ENCODE measurements around the gene KRT72. TPM values are rescaled to one million over a fixed set of nuclear protein-coding genes. Genes with fewer than 3 reads are reported as not detected.

The KRT72 gene
- total RNA-seq, 1 experiment from 2014 or later: not detected

DNA sequence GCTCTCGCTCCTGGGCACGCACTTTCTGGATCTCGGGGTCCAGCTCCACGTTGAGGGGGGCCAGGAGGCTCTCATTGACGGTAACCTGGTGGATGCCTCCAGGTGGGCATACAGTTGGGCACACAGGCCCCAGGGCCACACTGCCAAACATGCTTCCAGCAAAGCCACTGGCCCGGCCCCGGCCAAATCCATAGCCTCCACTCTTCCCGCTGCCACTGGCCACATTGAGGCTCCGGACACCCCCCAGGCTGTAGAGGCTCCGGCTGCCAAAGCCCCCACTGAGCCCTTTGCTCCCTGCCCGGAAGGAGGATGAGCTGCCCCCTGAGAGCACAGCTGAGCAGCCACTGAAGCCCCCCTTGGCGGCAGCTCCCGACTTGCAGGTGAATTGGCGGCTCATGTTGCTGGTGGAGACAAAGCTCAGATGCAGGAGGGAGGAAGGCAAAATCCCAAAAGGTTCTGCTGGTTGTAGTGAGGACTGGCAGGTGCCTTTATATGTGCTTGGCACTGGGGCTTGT lies 48.5 kb downstream of the KRT72 start, which contains the start of gene KRT71:
Gene KRT71, minus strand, starts transcription at position 465 of the 515 bp plus-strand sequence. Its CDS starts 68 bp downstream, at position 397.
- CTCF ChIA-PET: no interaction called here

DNA sequence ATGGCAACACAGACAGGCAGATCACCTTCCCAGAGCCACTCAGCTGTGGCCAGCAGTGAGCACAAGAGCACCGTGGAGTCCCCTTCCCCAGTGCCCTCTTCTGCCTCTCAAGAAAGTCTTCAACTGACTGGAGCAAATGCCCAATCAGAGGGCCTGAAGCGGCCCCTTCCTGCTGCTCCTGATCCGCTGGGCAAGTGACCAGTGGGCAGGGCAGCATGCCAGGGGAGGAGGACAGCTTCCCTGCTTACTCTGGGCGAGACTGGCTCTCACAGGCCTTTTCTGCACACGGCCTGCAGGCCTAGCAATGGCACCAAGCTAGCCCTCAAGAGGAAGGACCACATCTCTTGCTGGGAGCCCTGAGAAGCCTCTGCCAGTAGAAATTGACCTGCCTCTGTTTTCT lies 49.2 kb downstream of the KRT72 start:
- Histone ChIP-seq H3K4me3 (no peak overlapping the region), H3K27me3 (ENCODE audit: insufficient read depth, low read depth) (no peaks in the 10 kb centered on the region), H3K79me2 (ENCODE audit: low read depth) (no peaks in the 10 kb centered on the region), H3K27ac (no peak overlapping the region), H3K36me3 (ENCODE audit: low read depth) (no peaks in the 10 kb centered on the region), H4K20me1 (ENCODE audit: insufficient read depth) (no peaks in the 10 kb centered on the region), H3K9me2 (ENCODE audit: insufficient read depth) (no peaks in the 10 kb centered on the region), H3F3A (ENCODE audit: insufficient read depth, low read depth) (no peaks in the 10 kb centered on the region), H2AFZ (no peak overlapping the region), H3K9me3 (ENCODE audit: insufficient read depth, low read depth) (no peaks in the 10 kb centered on the region), H3K4me2 (no peak overlapping the region), H3K4me1 (replicated peaks; ENCODE audit: insufficient read depth) (peaks cover 13% of the 10 kb centered on the region)
- ChIA-PET POLR2A (ENCODE audit: unreplicated experiment) (no interaction called here), CTCF (interaction anchor here (1.0 kb wide), 1 partner anchor 156 kb away, joined by 3 read pairs; no protein-coding TSS in a partner anchor)
- TF ChIP-seq EZH2 (IDR thresholded peaks at IDR 0.05; ENCODE audit: low read depth) (no peak), CTCF (conservative IDR thresholded peaks at IDR 0.05) (no peak)
- intact Hi-C loops (cut with micrococcal nuclease; ENCODE audit: unreplicated experiment): no loop called here
- no TSS peak for BruUV-seq (replicated peaks)
- DNase-seq: peak in 1 of 2 experiments; percentile 29

More for the DNA sequence above, 48.5 kb downstream of the KRT72 start, which contains the start of gene KRT71:
- H3F3A ChIP-seq (ENCODE audit: insufficient read depth, low read depth): no peaks in the 10 kb centered on the region
- H3K79me2 ChIP-seq (ENCODE audit: low read depth): no peaks in the 10 kb centered on the region
- no peaks in the 10 kb centered on the region for H3K9me3 ChIP-seq (ENCODE audit: insufficient read depth, low read depth)
- no peaks in the 10 kb centered on the region for H3K36me3 ChIP-seq (ENCODE audit: low read depth)
- intact Hi-C loops (cut with micrococcal nuclease; ENCODE audit: unreplicated experiment): no loop called here
- H2AFZ ChIP-seq: no peak within 1 kb of the TSS
- H3K27ac ChIP-seq: no peak within 1 kb of the TSS
- TF ChIP-seq CTCF (conservative IDR thresholded peaks at IDR 0.05) (no peak), EZH2 (IDR thresholded peaks at IDR 0.05; ENCODE audit: low read depth) (no peak)
- no peak within 1 kb of the TSS for H3K4me3 ChIP-seq
- no peak for DNase-seq
- H3K9me2 ChIP-seq (ENCODE audit: insufficient read depth): no peaks in the 10 kb centered on the region
- no peaks in the 10 kb centered on the region for H4K20me1 ChIP-seq (ENCODE audit: insufficient read depth)
- POLR2A ChIA-PET (ENCODE audit: unreplicated experiment): no interaction called here
- H3K4me1 ChIP-seq (replicated peaks; ENCODE audit: insufficient read depth): peaks cover 13% of the 10 kb centered on the region
- H3K4me2 ChIP-seq: no peak within 1 kb of the TSS
- no TSS peak for BruUV-seq (replicated peaks)
- H3K27me3 ChIP-seq (ENCODE audit: insufficient read depth, low read depth): no peaks in the 10 kb centered on the region

DNA sequence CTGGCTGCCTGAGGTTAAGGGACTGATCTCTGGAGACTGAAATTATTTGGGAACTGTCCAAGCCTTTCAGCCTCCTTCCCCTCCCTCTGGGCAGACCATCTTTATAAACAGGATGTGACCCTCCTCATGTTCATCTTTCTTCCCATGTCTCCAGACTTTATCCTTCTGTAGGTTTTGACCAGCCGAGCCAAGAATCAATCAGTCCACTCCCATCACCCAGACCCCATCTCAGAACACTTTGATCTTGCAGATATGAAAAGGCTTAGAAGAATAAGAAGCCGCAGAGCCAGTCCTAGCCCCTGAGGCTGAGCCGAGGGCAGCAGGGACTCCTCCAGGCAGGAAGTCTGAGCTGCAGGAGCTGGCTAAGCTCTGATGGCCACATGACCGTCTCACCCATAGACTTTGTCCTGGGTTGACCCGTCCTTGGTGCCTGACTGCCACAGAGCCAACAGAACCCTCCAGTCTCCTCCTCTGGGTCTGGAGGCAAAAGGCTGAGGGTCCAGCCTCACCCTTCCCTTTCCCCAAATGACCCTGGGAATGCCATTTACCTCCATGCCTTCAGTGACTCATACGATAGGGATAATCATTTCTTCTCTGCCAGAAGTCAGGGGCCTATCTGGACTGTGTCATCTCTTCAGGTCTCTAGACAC lies 49.9 kb downstream of the KRT72 start:
- H3F3A ChIP-seq (ENCODE audit: insufficient read depth, low read depth): no peaks in the 10 kb centered on the region
- H3K27me3 ChIP-seq (ENCODE audit: insufficient read depth, low read depth): no peaks in the 10 kb centered on the region
- peak in 1 of 2 experiments; percentile 18 for DNase-seq
- H3K36me3 ChIP-seq (ENCODE audit: low read depth): no peaks in the 10 kb centered on the region
- no peak overlapping the region for H3K4me2 ChIP-seq
- intact Hi-C loops (cut with micrococcal nuclease; ENCODE audit: unreplicated experiment): no loop called here
- no peaks in the 10 kb centered on the region for H3K79me2 ChIP-seq (ENCODE audit: low read depth)
- H3K4me1 ChIP-seq (replicated peaks; ENCODE audit: insufficient read depth): peaks cover 13% of the 10 kb centered on the region
- BruUV-seq (replicated peaks): no TSS peak
- H3K9me3 ChIP-seq (ENCODE audit: insufficient read depth, low read depth): no peaks in the 10 kb centered on the region
- POLR2A ChIA-PET (ENCODE audit: unreplicated experiment): interaction anchor here (0.7 kb wide), 1 partner anchor 322 kb away, joined by 4 read pairs; no protein-coding TSS in a partner anchor
- H2AFZ ChIP-seq: no peak overlapping the region
- TF ChIP-seq CTCF (conservative IDR thresholded peaks at IDR 0.05): no peak
- TF ChIP-seq EZH2 (IDR thresholded peaks at IDR 0.05; ENCODE audit: low read depth): no peak
- no peak overlapping the region for H3K4me3 ChIP-seq
- H3K27ac ChIP-seq: no peak overlapping the region
- CTCF ChIA-PET: interaction anchor here (0.7 to 1.0 kb wide), 2 partner anchors 21 to 156 kb away, joined by 3 read pairs; no protein-coding TSS in a partner anchor
- H3K9me2 ChIP-seq (ENCODE audit: insufficient read depth): no peaks in the 10 kb centered on the region
- no peaks in the 10 kb centered on the region for H4K20me1 ChIP-seq (ENCODE audit: insufficient read depth)

Measured in PC-9 (cell line).